SHP77 (cell line): ENCODE measurements around the gene SCYGR4.

Experiments
- DNase-seq, 2 experiments: peaks; one replicate each; lab custom pipeline; 2025; lab: John Stamatoyannopoulos, UW

Gene SCYGR4

GRCh38 chr2:227614246-227614645, 3.1 kb upstream of the SCYGR4 start:
- DNase-seq, result no peak

- no peak for DNase-seq
Observed at GRCh38 chr2:227614740-227615139, 2.6 kb upstream of the SCYGR4 start, which contains the start of gene SCYGR3. Gene SCYGR3 (minus strand): TSS chr2:227614840. CDS start chr2:227614840, 0 bp downstream.

- DNase-seq, result no peak
Observed at GRCh38 chr2:227615181-227615580, 2.1 kb upstream of the SCYGR4 start.

- no peak for DNase-seq
Observed at GRCh38 chr2:227615906-227616305, 1.4 kb upstream of the SCYGR4 start.

GRCh38 chr2:227616631-227617030, 667 bp upstream of the SCYGR4 start:
- no peak for DNase-seq

- DNase-seq, result no peak
Observed at GRCh38 chr2:227623226-227623625, 5.9 kb downstream of the SCYGR4 start.

- DNase-seq, result no peak
Observed at GRCh38 chr2:227625420-227625819, 8.1 kb downstream of the SCYGR4 start.

- no peak for DNase-seq
Observed at GRCh38 chr2:227626580-227627151, 9.4 kb downstream of the SCYGR4 start.

- DNase-seq, result no peak
Observed at GRCh38 chr2:227627769-227628168, 10.5 kb downstream of the SCYGR4 start.

GRCh38 chr2:227629435-227629834, 12.1 kb downstream of the SCYGR4 start:
- no peak for DNase-seq

- DNase-seq, result no peak
Observed at GRCh38 chr2:227630322-227630721, 13.0 kb downstream of the SCYGR4 start.

GRCh38 chr2:227632827-227633226, 15.5 kb downstream of the SCYGR4 start:
- no peak for DNase-seq

GRCh38 chr2:227634201-227634600, 16.9 kb downstream of the SCYGR4 start:
- no peak for DNase-seq

- no peak for DNase-seq
Observed at GRCh38 chr2:227642656-227643055, 25.4 kb downstream of the SCYGR4 start.

GRCh38 chr2:227643990-227644551, 26.8 kb downstream of the SCYGR4 start:
- DNase-seq, result no peak

- DNase-seq, result no peak
Observed at GRCh38 chr2:227653419-227653818, 36.1 kb downstream of the SCYGR4 start.

- DNase-seq, result no peak
Observed at GRCh38 chr2:227654426-227654825, 37.1 kb downstream of the SCYGR4 start.

- DNase-seq, result no peak
Observed at GRCh38 chr2:227655454-227655853, 38.2 kb downstream of the SCYGR4 start.

GRCh38 chr2:227657199-227657845, 40.0 kb downstream of the SCYGR4 start:
- no peak for DNase-seq

- no peak for DNase-seq
Observed at GRCh38 chr2:227661025-227661649, 43.8 kb downstream of the SCYGR4 start.

GRCh38 chr2:227661827-227662226, 44.5 kb downstream of the SCYGR4 start:
- no peak for DNase-seq

GRCh38 chr2:227665189-227665940, 48.1 kb downstream of the SCYGR4 start:
- DNase-seq, result no peak
